ENCODE measurements around the gene TMEM30B.

Gene TMEM30B

DNA sequence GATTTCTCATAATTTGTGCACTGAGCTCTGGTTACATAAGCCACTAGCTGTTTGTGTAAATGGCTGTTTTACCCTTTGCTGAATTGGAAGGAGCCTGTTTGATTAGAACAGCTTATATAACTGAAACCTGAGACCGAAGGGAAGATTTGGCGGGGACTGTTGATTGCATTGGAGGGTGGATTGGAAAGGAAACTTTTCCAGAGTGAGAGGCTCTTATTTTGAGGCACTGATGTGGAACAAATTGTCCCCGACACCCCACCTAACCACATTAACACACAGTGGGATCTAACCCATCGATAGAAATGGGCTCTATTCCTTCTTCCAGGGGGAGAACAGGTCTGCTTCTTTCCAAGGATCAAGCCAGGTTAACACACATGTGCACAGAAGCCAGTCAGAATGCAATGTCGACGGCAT, 51.7 kb downstream of the TMEM30B start:
- DNase-seq = no peak

DNA sequence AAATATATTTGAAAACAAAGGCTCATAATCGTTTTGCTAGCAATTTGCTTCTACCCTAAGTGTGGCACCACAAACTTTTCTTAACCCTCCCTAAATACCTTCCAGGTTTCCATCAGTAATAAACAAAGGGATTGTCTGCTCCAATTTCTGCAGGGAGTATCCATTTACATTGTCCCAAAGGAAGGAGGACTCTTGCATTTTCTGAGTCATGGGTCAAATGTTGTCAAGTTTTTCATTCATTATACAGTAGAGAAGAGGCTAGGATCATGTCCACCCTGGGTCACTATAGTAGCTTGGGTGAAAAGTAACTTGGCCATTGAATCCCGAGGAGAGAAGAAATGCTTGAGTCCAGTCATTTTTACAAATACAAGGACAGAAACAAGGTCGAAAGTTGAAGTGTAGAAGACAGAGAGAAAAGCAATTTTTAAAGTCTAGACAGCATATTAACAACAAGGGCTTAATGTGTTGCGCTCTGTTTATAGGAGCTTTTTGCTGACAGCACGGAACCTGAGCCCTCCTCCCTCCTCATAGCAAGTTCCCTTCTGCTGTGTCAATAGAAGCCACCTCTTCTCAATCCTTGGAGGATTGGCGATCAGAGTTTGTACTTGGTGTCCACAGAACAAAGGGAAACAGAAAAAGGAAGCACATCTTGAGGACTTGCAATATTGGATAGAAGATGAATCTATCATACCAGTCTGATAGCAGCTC, 53.1 kb downstream of the TMEM30B start:
- no peak for DNase-seq

Measured in islet precursor cell (in vitro differentiated cells).